Measurements from ENCODE around the gene RNASE3.

DNA sequence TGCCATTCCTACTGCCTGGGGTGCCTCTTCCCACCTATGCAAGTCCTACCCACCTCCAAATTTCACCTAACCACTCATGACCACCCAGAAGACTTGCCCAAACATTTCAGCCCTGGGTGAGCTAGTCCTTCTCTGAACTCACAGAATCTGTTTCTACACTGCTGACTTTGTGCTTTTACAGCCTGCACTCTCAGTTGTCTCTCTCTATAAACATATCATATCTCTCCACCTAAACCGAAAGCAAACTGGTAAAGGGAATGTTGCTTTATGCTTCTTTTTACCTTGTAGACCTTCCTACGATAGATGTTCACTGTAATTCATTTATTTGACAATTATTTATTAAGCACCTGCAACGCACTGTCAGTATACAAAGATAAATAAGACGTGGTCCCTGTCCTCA is 38.1 kb upstream of the RNASE3 start:
- TF ChIP-seq, protein P1, sequence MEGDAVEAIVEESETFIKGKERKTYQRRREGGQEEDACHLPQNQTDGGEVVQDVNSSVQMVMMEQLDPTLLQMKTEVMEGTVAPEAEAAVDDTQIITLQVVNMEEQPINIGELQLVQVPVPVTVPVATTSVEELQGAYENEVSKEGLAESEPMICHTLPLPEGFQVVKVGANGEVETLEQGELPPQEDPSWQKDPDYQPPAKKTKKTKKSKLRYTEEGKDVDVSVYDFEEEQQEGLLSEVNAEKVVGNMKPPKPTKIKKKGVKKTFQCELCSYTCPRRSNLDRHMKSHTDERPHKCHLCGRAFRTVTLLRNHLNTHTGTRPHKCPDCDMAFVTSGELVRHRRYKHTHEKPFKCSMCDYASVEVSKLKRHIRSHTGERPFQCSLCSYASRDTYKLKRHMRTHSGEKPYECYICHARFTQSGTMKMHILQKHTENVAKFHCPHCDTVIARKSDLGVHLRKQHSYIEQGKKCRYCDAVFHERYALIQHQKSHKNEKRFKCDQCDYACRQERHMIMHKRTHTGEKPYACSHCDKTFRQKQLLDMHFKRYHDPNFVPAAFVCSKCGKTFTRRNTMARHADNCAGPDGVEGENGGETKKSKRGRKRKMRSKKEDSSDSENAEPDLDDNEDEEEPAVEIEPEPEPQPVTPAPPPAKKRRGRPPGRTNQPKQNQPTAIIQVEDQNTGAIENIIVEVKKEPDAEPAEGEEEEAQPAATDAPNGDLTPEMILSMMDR (IDR thresholded peaks at IDR 0.05; ENCODE audit: low read depth, low read length) = no peak
- no peak for TF ChIP-seq EZH2phosphoT487 (IDR thresholded peaks at IDR 0.05; ENCODE audit: low read depth)

Data from OCI-LY3 (cell line).